Esophagus muscularis mucosa (tissue), 3 donors: Measurements from ENCODE around the gene PIN1.

Experiments
- CTCF ChIP-seq, 3 experiments: fragments of 200-600 bp in 2 of 3; fragments of 450-650 bp in 1 of 3; sonication (generic) in 2 of 3; IDR thresholded peaks; one replicate each; pipeline ENCODE4 v1.5.1; 2017 to 2019; ENCODE audit warnings: antibody characterized with exemption in 3 of 3, mild to moderate bottlenecking in 2 of 3, moderate library complexity in 1 of 3
- POLR2A ChIP-seq: fragments of 450-650 bp; IDR thresholded peaks from one replicate; pipeline ENCODE4 v1.6.1; 2017; ENCODE audit warnings: antibody characterized with exemption, moderate library complexity, mild to moderate bottlenecking, low read depth
- POLR2AphosphoS5 ChIP-seq, 2 donors: sonication (generic); formaldehyde crosslinking; IDR thresholded peaks; one replicate each; pipeline ENCODE4 v1.6.1; 2017; ENCODE audit warnings: antibody characterized with exemption in 2 of 2

GRCh38 chr19:9811139-9811538, 24.0 kb upstream of the PIN1 start:
- TF ChIP-seq CTCF (IDR thresholded peaks at IDR 0.05) (no peak), POLR2A (no peak), POLR2AphosphoS5 (IDR thresholded peaks at IDR 0.05) (no peak)
